GM21423 (cell line): ENCODE results near the gene GSS.
"Not testable (repeated sequence)": the region's sequence is repeated elsewhere in the genome, so short reads cannot be mapped to it uniquely, and the experiment has no call there.

Experiments used
- ATAC-seq: cut with Tn5 transposase; IDR thresholded peaks from one replicate; pipeline ENCODE4 v1.9.1; 2021; ENCODE audit warnings: mild to moderate bottlenecking, moderate library complexity; ENCODE audit not compliant: unreplicated experiment

GSS gene

DNA sequence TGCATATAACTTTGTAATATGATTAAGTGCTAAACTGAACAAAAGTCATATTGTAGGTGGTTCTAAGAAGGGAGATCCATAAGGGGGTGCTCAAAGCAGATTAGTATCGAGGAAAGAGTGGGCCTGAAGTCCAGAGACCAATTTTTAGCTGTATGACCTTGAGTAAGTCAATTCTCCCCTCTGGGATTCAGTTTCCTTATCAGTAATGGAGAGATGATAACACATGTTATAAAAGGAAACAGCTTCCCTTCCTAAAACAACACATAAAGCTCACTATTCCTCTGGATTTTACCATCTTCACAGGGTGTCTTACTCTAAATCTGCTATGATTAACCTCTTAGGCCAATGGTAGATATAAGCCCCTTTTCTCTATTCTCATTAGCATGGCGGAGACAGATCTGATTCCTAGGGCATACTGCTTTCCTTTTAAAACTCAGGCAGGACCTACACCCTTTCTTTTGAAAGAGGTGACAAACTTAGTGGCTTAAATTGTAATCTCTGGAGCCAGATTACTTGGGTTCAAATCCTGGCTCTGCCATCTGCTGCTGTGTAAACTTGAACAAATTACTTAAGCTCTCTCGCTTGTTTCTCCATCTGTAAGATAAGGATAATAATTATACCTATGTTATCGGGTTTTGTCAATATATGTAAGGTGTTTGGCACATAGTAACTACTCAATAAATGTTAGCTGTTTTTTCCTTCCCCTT, 39.7 kb downstream of the GSS start:
- no peak for ATAC-seq

- no peak for ATAC-seq
These were observed 40.5 kb downstream of the GSS start for GRCh38 chr20:34915131-34915530.

- no peak for ATAC-seq
These were observed 47.8 kb downstream of the GSS start for GRCh38 chr20:34907616-34908469.

DNA sequence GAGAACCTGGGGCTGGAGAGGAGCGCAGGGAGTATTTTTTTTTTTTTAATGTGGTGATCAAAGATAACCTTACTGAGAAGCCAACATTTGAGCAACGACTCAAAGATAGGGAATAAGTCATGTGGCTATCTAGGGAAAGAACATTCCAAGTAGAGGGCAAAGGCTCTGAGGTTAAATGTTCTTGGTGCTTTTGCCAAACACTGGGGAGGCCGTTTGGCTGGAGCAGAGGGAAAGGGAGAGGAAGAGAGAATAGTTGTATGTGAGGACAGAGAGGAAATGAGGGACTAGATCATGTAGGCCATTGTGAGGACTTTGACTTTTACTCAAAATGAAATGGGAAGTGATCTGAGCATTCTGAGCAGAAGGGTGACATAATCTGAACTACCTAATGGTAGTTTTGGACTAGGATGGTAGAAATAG, 51.4 kb downstream of the GSS start:
- no peak for ATAC-seq

DNA sequence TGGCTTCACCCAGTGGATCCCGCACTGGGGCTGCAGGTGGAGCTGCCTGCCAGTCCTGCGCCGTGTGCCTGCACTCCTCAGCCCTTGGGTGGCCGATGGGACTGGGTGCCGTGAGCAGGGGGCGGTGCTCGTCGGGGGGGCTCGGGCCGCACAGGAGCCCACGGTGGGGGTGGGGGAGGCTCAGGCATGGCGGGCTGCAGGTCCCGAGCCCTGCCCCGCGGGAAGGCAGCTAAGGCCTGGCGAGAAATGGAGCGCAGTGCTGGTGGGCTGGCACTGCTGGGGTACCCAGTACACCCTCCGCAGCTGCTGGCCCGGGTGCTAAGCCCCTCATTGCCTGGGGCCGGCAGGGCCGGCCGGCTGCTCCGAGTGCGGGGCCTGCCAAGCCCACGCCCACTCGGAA, 56.9 kb downstream of the GSS start:
- ATAC-seq = not testable (repeated sequence)

- ATAC-seq = not testable (repeated sequence)
These were observed 57.5 kb downstream of the GSS start for GRCh38 chr20:34898129-34898528.

DNA sequence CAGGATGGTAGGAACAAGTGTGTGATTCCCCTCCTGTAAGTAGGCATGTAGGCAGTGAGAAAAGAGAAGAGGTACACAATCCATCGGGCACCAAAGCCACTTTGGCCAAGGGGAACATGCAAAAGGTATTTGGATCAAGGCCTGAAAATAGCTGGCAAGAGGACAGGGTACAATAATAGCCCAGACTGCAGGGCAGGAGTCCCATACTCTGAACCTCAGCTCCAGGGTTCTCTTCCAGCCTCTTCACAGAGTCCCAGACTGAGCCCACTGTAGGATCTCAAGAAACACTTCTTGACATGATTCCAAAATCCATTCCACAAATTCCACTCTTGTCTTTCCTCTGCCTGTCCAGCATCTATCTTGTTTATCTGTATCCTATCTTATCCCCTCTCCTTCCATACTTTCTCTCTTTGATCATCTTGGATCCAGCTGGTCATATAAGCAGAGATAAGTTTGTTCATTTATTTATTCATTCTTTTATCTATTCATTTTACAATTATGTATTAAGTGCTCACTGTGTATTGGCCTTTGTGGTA, 59.5 kb downstream of the GSS start:
- no peak for ATAC-seq

- no peak for ATAC-seq
These were observed 60.1 kb downstream of the GSS start for GRCh38 chr20:34895465-34895864.

GRCh38 chr20:34894723-34895122, 60.9 kb downstream of the GSS start:
- ATAC-seq = no peak

DNA sequence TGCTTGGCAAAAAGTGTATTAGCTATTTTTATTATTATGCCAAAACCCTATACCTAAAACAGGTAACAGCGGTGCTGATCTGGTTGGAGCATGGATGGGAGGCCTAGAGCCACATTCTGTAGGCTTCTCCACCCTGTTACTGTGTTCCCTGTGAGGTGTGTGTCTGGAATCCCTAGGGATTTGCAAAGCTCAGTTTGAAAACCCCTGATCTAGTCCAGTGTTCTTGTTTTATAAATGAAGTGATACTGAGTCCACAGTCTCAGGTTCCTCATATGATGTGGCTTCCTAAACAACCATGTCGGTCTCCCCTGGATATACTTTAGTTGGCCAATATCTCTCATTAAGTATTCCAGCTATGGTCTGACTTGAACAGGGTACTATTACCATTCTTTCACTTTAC, 62.9 kb downstream of the GSS start:
- ATAC-seq = no peak

GRCh38 chr20:34891166-34892062, 64.2 kb downstream of the GSS start:
- ATAC-seq = no peak

DNA sequence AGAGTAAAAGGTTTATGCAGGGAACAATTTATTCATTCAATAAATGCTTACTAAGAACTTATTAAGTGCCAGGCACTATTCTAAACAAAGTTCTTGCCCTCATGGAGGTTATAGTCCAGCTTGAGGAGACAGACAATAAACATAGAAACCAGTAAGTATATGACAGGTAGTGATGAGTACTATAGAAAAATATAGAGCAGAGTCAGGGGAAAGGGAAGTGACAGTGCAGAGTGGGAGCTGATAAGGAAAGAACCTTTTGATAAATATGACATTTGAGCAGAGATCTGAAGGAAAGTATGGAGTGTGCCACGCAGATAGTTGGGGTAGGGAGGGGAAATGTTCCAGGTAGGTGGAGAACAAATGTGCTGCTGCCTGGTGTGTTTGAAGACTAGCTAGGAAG, 67.1 kb downstream of the GSS start:
- ATAC-seq = no peak

DNA sequence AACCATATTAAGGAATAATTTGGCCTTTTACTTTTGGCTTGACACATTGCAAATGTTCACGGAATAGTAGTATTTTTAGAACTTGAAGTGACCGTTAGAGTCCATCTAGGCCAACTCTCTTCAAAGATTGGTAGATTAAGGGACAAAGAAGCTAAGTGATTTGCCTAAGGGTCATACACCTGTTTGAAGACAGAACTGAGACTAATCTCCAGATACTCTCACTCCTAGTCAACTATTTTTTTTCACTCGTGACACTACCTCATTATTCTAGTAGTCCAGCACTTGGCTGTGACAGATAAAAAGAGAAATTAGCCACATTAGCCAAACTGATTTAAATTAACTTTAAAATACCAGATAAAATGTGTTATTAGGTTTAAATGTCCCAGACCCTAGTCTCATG, 68.6 kb downstream of the GSS start:
- ATAC-seq = no peak

GRCh38 chr20:34886122-34886521, 69.5 kb downstream of the GSS start:
- no peak for ATAC-seq

GRCh38 chr20:34884260-34884659, 71.3 kb downstream of the GSS start:
- no peak for ATAC-seq

DNA sequence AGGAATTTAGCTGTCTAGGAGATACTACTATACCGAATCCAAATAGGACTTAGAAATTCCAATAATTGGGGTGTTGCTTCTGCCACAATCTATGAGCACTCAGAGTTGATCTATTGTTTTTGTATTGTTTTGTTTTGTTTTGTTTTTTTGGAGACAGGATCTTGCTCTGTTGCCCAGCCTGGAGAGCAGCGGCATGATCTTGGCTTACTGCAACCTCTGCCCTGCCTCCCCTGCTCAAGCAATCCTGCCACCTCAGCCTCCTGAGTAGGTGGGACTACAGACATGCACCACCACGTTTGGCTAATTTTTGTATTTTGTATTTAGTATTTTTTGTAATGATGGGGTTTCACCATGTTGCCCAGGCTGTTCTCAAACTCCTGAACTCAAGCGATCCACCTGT, 71.8 kb downstream of the GSS start:
- no peak for ATAC-seq

- no peak for ATAC-seq
These were observed 72.4 kb downstream of the GSS start for GRCh38 chr20:34883087-34883688.

GRCh38 chr20:34881689-34882088, 73.9 kb downstream of the GSS start:
- ATAC-seq = no peak

DNA sequence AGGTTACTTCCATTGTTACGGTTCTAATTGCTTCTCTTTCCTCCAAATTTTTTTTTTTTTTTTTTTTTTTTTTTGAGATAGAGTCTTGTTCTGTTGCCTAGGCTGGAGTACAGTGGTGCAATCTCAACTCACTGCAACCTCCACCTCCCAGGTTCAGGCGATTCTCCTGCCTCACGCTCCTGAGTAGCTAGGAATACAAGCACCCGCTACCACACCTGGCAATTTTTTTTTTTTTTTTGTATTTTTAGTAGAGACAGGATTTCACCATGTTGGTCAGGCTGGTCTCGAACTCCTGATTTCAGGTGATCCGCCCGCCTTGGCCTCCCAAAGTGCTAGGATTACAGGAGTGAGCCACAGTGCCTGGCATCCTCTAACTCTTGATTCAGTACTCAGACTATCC, 74.6 kb downstream of the GSS start:
- not testable (repeated sequence) for ATAC-seq

- no peak for ATAC-seq
These were observed 75.3 kb downstream of the GSS start for GRCh38 chr20:34880215-34880850.
